Lower leg skin (tissue), 4 donors: Measurements from ENCODE around the gene CCDC27. TPM values are rescaled to one million over a fixed set of nuclear protein-coding genes. Genes with fewer than 3 reads are reported as not detected.
A peak's percentile ranks its signal among the peaks of the same experiment; 100 is the strongest.

Experiments used
- DNase-seq, 2 donors: peaks; one replicate each; pipeline ENCODE4 v3.0.0-alpha.2; 2019; ENCODE audit warnings: low spot score in 2 of 2
- H3K4me3 ChIP-seq: fragments of 200-600 bp; sonication (generic); 2 replicates; pipeline ENCODE4 v1.5.1; 2017; ENCODE audit warnings: mild to moderate bottlenecking, low read depth; ENCODE audit not compliant: poor library complexity, severe bottlenecking
- POLR2A ChIP-seq, 2 donors: fragments of 450-650 bp; IDR thresholded peaks; one replicate each; pipeline ENCODE4 v1.6.1; 2016 to 2017; ENCODE audit warnings: antibody characterized with exemption in 2 of 2, mild to moderate bottlenecking in 1 of 2, moderate library complexity in 1 of 2
- WGBS, 2 donors: methylation state at CpG; one replicate each; pipeline ENCODE4 v1.1.5; 2018; 5-methylcytosine and 5-hydroxymethylcytosine counted together
- intact Hi-C: fragments of 100-400 bp; cut with DNase I; formaldehyde crosslinking; loops from one replicate; pipeline ENCODE4 v1.15.0; 2023; ENCODE audit warnings: low total_unique reads
- total RNA-seq, 4 donors: library from RNA; depleted of rRNA; stranded (reverse); fragments of >200 nt; gene quantifications; one replicate each; pipeline ENCODE4 v1.1.0, GENCODE V29; 2016
- TF ChIP-seq, protein P1 (sequence below), 3 donors: fragments of 450-650 bp; IDR thresholded peaks; one replicate each; pipeline ENCODE4 v1.5.1; 2016; ENCODE audit warnings: antibody characterized with exemption in 3 of 3, mild to moderate bottlenecking in 3 of 3, moderate library complexity in 2 of 3

The CCDC27 gene
- total RNA-seq, 4 donors from 2014 or later, result not detected

DNA sequence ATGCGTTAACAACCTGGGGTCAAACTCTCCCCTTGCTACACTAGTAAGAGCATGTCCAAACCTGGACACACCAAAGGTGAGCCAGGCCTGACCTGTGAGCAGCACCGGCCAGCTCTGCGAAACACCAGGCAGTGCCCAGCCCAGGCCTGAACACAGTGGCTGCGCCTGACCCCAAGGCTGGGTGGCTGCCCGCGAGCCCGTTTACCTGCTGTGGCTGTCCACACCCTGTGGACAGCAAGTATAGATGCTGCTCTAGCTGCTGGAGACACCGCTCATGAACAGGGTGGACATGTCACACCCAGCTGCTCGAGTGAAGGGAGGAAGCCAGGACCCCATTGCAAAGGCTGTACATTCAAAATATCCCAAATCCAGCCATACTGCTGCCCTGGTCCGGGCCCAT is 7.6 kb upstream of the CCDC27 start:
- no peak overlapping the region for H3K4me3 ChIP-seq
- intact Hi-C loops, result no loop called here
- 94 to 99% methylated on average over 5 to 8 of the region's 10 CpGs for WGBS, 2 donors
- no peak for DNase-seq
- TF ChIP-seq, protein P1, sequence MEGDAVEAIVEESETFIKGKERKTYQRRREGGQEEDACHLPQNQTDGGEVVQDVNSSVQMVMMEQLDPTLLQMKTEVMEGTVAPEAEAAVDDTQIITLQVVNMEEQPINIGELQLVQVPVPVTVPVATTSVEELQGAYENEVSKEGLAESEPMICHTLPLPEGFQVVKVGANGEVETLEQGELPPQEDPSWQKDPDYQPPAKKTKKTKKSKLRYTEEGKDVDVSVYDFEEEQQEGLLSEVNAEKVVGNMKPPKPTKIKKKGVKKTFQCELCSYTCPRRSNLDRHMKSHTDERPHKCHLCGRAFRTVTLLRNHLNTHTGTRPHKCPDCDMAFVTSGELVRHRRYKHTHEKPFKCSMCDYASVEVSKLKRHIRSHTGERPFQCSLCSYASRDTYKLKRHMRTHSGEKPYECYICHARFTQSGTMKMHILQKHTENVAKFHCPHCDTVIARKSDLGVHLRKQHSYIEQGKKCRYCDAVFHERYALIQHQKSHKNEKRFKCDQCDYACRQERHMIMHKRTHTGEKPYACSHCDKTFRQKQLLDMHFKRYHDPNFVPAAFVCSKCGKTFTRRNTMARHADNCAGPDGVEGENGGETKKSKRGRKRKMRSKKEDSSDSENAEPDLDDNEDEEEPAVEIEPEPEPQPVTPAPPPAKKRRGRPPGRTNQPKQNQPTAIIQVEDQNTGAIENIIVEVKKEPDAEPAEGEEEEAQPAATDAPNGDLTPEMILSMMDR (IDR thresholded peaks at IDR 0.05), result no peak
- no peak for TF ChIP-seq POLR2A (IDR thresholded peaks at IDR 0.05)

DNA sequence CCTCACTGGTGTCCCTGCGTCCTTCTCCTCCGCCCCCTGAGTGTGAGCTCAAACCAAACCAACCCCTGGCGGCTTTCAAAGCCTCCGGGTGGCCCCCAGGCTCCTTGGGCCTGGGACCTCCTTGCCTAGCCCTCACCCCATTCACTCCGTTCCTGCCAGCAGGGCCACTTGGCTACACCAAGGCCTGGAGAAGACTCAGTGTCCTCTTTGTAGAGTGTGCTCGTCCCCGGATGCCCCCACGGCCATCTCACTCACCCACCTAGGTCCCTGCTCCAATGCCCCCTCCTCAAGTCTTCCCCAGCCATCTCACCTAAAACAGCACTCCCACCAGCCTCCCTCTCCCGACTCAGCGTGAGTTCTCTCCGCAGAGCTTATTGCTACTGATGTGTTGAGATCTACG is 7.2 kb upstream of the CCDC27 start:
- TF ChIP-seq POLR2A (IDR thresholded peaks at IDR 0.05), result no peak
- TF ChIP-seq, protein P1 (IDR thresholded peaks at IDR 0.05), result no peak
- intact Hi-C loops, result no loop called here
- DNase-seq, result no peak
- no peak overlapping the region for H3K4me3 ChIP-seq
- 93% methylated on average over 12 of the region's 12 CpGs for WGBS, 2 donors

DNA sequence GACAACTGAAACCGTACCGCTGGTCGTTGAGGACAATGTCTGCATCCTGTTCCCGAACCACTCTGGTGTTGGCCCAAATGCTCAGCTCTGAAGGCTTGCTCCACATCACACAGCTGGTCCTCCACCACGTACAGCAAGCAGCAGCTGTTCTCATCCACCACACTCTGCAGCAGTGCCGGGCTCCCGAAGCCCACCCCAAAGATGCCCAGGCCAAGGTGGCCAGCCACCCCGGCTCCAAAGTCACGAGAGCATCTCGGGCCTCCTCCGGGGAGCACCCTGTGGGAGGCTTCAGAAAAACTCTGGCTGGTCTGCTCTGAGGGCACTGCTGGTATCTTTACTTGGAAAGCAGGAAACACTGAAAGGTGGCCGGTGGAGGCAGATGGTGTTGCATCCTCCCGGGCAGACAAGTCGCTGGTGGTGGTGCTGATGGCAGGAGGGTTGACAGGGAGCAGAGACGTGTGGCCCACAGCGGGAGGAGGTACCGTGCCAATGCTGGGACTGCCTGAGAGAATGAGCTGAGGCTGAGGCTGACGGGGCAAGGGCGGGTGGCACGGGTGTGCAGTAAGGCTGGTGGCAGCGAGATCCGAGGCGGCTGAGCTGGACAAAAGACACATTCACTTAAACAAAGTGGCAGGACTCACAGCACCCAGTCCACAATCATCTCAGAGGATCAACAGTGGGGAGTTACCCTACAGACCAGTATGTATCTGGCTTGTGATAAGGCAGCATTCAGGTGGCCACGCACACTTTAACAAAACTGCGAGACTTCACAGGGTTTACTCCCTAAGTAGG is 6.5 kb upstream of the CCDC27 start:
- 73 to 84% methylated on average over 24 to 25 of the region's 25 CpGs for WGBS, 2 donors
- intact Hi-C loops, result no loop called here
- no peak for TF ChIP-seq POLR2A (IDR thresholded peaks at IDR 0.05)
- TF ChIP-seq, protein P1 (IDR thresholded peaks at IDR 0.05), result no peak
- no peak for DNase-seq
- H3K4me3 ChIP-seq, result no peak overlapping the region

DNA sequence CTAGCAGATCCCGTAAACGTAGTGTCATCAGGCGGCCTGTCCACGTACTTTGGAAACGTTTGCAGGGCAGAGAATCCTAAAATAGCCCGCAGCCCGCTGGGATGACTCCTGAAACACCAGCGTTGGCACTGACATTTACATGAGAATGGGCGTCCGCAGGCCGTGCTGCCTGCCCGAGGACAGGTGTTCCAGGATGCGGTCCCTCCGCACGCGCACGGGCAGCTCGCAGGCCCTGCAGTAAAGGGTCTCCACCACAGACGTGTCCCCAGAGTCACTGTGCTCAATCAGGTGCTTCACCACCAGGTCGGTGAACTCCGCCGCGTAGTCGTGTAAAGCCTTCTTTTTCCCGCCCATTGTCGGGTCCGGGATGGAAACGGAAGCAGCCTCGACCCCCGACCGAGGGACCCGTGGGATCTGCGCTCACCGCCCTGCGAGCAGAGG is 5.8 kb upstream of the CCDC27 start:
- TF ChIP-seq, protein P1 (IDR thresholded peaks at IDR 0.05), result no peak
- no peak for TF ChIP-seq POLR2A (IDR thresholded peaks at IDR 0.05)
- peak overlapping the region; percentile 34 for H3K4me3 ChIP-seq
- DNase-seq, result no peak
- WGBS, 2 donors, result 17 to 25% methylated on average over 20 to 32 of the region's 35 CpGs
- intact Hi-C loops, result no loop called here

DNA sequence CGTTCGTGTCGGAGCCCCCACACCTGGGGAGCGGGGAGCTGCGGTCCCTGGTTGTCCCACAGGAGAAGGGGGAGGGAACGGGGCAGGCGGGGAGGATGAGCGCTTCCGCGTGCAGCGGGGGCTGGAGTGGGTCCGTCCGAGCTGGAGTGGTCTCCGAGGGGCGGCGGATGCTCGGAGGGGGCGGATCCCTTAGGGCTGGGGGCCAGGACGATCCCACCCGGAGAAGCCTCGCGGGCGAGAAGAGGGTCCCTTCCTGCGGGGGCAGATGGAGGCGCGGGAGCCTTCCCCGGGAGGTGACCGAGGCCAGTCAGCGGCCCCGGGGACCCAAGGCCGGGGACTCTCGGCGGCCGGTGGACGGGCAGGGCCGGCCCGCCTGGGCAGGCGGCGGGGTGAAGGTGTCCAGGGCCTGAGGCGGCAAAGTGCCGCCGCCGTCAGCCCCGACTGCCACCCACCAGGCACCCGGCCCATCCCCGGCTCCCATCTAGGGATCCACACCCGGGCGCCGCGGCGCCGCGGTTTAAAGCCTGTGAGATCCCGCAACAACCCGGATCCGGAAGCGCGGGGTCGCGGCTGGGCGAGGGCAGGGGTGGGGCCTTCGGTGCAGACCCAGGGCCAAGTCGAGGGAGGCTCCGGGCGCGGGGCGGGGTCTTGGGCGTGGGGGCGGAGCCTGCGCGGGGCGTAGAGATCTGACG is 5.3 kb upstream of the CCDC27 start:
- peak; percentile 79 to 97 for DNase-seq
- no peak for TF ChIP-seq POLR2A (IDR thresholded peaks at IDR 0.05)
- TF ChIP-seq, protein P1 (IDR thresholded peaks at IDR 0.05), result no peak
- WGBS, 2 donors, result 2% methylated on average over 41 to 45 of the region's 73 CpGs
- intact Hi-C loops, result no loop called here
- peak overlapping the region; percentile 34 for H3K4me3 ChIP-seq
